NCI-H2029 treated with DMSO at 0.1 percent for 48 hours (cell line): ENCODE measurements around the gene ALDH2.
A peak's percentile ranks its signal among the peaks of the same experiment; 100 is the strongest.
"Not testable (repeated sequence)": the region's sequence is repeated elsewhere in the genome, so short reads cannot be mapped to it uniquely, and the experiment has no call there.

Experiments
- DNase-seq: peaks from one replicate; lab custom pipeline; 2025; lab: John Stamatoyannopoulos, UW

The ALDH2 gene

DNA sequence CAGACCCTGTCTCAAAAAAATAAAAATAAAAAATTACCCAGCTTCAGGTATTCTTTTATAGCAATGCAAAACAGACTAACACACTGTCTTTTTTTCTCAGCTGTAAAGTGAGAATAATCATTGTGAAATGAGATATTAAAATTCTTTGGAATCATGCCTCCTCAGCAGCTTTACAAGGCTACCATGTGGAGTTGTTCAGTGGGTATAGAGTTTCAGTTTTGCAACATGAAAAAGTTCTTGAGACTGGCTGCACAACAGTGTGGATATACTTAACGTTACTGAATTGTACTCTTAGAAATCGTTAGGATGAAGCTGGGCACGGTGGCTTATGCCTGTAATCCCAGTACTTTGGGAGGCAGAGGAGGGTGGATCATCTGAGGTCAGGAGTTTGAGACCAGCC is 59.6 kb downstream of the ALDH2 start:
- DNase-seq: no peak

DNA sequence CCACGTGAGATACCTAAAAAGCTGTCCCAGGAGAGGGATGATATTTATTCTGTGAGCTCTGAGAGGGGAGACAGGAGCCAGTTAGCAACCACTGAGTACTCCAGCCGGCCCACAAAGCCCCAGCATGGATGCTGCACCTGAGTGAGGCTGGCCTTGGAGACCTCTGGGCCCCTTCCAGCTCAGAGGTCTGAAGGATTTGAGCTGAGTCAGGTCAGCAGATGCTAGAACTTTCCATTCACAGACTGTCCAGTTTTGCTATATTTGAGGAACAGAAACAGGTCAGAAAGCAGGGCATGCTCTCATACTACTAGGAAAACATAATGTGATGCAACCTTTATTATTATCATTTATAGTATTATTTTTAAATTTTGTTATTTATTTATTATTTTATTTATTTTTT is 60.3 kb downstream of the ALDH2 start:
- no peak for DNase-seq

DNA sequence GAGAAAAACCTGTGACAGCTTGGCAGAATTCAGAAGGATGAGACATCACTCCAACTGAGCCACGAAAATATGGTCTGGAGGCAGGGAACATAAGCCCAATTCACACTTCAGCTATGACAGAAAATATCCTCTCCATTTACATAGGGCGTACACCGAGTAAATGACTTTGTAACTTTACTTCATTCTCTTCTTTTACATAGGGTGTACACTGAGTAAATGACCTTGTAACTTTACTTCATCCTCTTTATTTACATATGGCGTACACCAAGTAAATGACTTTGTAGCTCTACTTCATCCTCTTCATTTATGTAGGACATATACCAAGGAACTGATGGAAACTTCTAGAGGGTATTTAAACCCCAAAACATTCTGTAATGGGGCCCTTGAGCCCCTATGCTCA is 61.2 kb downstream of the ALDH2 start:
- no peak for DNase-seq

- DNase-seq: no peak
These were observed 61.7 kb downstream of the ALDH2 start for GRCh38 chr12:111828338-111828979.

GRCh38 chr12:111829635-111830034 is 62.9 kb downstream of the ALDH2 start:
- DNase-seq: not testable (repeated sequence)

DNA sequence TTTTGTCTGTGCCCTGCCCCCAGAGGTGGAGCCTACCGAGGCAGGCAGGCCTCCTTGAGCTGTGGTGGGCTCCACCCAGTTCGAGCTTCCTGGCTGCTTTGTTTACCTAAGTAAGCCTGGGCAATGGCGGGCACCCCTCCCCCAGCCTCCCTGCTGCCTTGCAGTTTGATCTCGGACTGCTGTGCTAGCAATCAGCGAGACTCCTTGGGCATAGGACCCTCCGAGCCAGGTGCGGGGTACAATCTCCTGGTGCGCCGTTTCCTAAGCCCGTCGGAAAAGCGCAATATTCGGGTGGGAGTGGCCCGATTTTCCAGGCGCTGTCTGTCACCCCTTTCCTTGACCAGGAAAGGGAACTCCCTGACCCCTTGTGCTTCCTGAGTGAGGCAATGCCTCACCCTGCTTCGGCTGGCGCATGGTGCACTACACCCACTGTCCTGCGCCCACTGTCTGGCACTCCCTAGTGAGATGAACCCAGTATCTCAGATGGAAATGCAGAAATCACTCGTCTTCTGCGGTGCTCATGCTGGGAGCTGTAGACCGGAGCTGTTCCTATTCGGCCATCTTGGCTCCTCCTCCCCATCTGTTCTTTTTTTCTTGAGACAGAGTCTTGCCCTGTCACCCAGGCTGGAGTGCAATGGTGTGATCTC is 68.1 kb downstream of the ALDH2 start:
- DNase-seq: not testable (repeated sequence)

DNA sequence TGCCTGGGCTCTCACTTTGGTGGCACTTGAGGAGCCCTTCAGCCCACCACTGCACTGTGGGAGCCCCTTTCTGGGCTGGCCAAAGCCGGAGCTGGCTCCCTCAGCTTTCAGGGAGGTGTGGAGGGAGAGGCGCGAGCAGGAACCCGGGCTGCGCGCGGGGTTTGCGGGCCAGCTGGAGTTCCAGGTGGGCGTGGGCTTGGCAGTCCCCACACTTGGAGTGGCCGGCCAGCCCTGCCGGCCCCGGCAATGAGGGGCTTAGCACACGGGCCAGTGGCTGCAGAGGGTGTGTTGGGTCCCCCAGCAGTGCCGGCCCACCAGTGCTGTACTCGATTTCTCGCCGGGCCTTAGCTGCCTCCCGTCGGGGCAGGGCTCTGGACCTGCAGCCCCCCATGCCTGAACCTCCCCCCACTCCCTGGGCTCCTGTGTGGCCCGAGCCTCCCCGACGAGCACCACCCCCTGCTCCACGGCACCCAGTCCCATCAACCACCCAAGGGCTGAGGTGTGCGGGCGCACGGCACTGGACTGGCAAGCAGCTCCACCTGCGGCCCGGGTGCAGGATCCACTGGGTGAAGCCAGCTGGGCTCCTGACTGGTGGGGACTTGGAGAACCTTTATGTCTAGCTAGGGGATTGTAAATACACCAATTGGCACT is 68.9 kb downstream of the ALDH2 start:
- not testable (repeated sequence) for DNase-seq

DNA sequence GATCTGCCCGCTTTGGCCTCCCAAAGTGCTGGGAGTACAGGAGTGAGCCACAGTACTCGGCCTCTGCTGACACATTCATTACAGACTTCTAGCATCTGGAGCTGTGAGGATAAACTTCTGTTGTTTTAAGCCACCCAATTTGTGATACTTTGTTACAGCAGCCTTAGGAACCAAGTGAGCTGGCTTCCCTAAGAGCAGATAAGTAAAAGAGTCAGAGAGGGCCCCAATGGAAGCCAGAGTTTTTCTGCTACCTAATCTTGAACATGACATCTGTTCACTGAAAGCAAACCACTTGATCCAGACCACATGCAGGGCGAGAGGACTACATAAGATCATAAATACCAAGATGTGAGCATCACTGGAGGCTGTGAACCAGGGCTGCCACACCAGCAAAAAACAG is 71.6 kb downstream of the ALDH2 start:
- DNase-seq: no peak

DNA sequence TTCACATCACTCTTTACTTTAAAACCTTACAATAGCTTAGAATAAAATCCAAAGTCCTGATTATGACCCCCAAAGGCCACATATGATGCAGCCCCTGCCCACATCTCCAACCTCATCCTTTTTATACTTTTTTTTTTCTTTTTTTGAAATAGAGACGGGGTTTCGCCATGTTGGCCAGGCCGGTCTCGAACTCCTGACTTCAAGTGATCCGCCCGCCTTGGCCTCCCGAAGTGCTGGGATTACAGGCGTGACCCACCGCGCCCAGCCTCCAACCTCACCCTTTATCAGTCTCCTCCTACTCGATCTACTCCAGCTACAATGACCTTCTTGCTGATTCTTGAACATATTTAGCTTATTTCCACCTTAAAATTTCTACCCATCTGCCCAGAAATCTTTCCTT is 74.1 kb downstream of the ALDH2 start:
- DNase-seq: no peak

GRCh38 chr12:111841236-111841749 is 74.6 kb downstream of the ALDH2 start:
- DNase-seq: no peak

GRCh38 chr12:111841750-111842555 is 75.2 kb downstream of the ALDH2 start, which contains the start of gene MAPKAPK5:
Gene MAPKAPK5 (plus strand): TSS chr12:111842228. CDS start chr12:111842734, 506 bp downstream.
- peak; percentile 53 for DNase-seq

DNA sequence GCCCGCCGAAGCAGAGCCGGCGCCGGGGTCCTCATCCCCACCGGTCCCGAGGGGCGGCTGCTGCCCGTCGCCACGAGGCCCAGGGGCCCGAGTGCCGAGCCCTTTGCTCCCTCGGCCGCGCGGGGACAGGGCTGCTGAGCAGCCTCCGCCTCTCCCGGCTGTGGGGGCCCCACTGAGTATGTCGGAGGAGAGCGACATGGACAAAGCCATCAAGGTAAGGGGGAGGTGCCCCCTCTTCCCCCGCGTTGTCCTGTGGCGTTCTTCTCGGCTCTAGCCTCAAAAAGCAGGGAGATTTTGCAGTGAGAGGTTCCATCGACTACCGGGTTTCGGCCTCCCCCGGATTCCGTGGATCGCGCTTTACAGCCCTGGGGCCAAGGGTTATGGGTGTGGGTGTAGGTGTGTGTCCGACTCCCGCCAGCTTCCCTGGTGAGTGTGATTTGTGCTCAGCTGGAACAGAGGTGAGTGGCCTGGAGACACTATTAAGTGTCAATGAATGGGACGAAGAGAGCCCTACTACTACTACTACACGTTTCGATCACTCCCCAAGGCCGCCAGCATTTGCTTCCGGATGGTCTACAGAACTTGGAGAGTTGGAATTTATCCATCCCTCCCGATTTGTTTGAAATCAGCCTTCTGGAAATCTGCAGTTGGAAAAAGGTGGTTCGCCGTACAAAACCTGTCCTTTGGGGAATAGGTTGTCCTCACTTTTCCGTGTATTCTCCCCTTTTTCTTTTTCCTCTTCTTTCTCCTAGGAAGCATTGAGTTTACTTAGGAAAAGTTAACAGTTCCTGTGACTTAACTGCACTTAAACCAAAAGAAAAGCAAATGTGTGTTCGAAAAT is 76.0 kb downstream of the ALDH2 start:
- no peak for DNase-seq

DNA sequence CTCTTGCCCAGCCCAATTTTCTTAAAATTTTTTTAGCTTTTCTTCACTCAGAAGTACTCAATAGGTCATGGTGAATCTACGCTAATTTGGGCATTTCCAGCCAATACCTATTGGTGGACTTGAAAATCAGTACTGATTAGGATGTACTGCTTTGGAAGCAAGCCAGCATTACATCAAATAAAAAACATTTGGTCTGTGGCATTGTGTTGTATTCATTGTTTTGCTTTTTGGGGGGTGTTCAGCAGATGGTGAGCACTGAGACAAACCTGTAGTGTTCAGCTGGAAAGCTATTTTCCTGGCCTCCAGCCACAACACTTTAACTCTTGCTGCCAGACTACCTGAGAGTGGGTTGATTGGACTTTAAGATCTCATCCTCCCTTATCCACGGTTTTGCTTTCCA is 79.3 kb downstream of the ALDH2 start:
- no peak for DNase-seq

- no peak for DNase-seq
These were observed 83.8 kb downstream of the ALDH2 start for GRCh38 chr12:111850526-111850925.

- no peak for DNase-seq
These were observed 91.5 kb downstream of the ALDH2 start for GRCh38 chr12:111858186-111858585.

- no peak for DNase-seq
These were observed 92.0 kb downstream of the ALDH2 start for GRCh38 chr12:111858778-111859177.

DNA sequence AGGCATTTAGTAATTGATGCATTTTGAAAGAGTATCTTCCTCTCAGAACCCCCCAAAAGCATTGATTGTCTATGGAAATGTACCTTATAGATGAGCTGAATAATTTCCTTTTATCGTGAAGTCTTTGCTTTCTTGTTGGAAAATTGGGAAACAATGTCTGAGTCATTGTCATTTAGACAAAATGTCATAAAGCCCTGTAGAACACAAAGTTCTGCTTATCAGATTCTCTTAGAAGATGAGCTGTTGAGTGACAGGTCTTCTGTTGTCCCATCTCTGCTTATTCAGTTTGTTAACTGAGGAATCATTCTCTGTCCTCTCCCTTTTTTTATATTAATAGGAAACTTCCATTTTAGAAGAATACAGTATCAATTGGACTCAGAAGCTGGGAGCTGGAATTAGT is 98.2 kb downstream of the ALDH2 start:
- DNase-seq: no peak
